H9 (cell line): ENCODE results near the gene DPEP2. TPM values are rescaled to one million over a fixed set of nuclear protein-coding genes. Genes with fewer than 3 reads are reported as not detected.

ENCODE experiments used
- DNase-seq: peaks from one replicate; pipeline ENCODE4 v3.0.0-alpha.2; 2017
- H2AFZ ChIP-seq: one replicate; pipeline ENCODE4 v1.6.1; 2013; ENCODE audit warnings: mild to moderate bottlenecking, low read length, control low read depth, moderate library complexity
- H2AK5ac ChIP-seq: 2 replicates; pipeline ENCODE4 v1.6.1; 2013; ENCODE audit warnings: low read length, control low read depth, mixed read lengths; ENCODE audit not compliant: insufficient read length
- H2BK120ac ChIP-seq: one replicate; pipeline ENCODE4 v1.6.1; 2013; ENCODE audit warnings: low read depth, mild to moderate bottlenecking, low read length, control low read depth, inconsistent platforms; ENCODE audit not compliant: poor library complexity, severe bottlenecking
- H2BK12ac ChIP-seq: 2 replicates; pipeline ENCODE4 v1.6.1; 2013; ENCODE audit warnings: low read length, control low read depth, mixed read lengths, low read depth; ENCODE audit not compliant: insufficient read length
- H2BK15ac ChIP-seq: 2 replicates; pipeline ENCODE4 v1.6.1; 2013; ENCODE audit warnings: low read depth, low read length, control low read depth
- H2BK20ac ChIP-seq: one replicate; pipeline ENCODE4 v1.6.1; 2013; ENCODE audit warnings: low read depth, mild to moderate bottlenecking, low read length, control low read depth, inconsistent platforms; ENCODE audit not compliant: poor library complexity, severe bottlenecking
- H2BK5ac ChIP-seq: 2 replicates; pipeline ENCODE4 v1.6.1; 2013; ENCODE audit warnings: low read length, control low read depth, mixed read lengths; ENCODE audit not compliant: insufficient read length
- H3K14ac ChIP-seq: 2 replicates; pipeline ENCODE4 v1.6.1; 2013; ENCODE audit warnings: low read length, control low read depth; ENCODE audit not compliant: insufficient read depth
- H3K18ac ChIP-seq: 2 replicates; pipeline ENCODE4 v1.6.1; 2013; ENCODE audit warnings: low read depth, mild to moderate bottlenecking, mixed read lengths, low read length, control low read depth; ENCODE audit not compliant: insufficient read length
- H3K23ac ChIP-seq: 2 replicates; pipeline ENCODE4 v1.6.1; 2013; ENCODE audit warnings: low read length, control low read depth, mixed read lengths, low read depth; ENCODE audit not compliant: insufficient read length
- H3K23me2 ChIP-seq: 2 replicates; pipeline ENCODE4 v1.6.1; 2013; ENCODE audit warnings: low read depth, mild to moderate bottlenecking, mixed read lengths, low read length, control low read depth; ENCODE audit not compliant: insufficient read length, poor library complexity, severe bottlenecking
- H3K27ac ChIP-seq: 2 replicates; pipeline ENCODE4 v1.5.1; 2013; ENCODE audit warnings: low read length, control low read depth, mixed read lengths, low read depth; ENCODE audit not compliant: insufficient read length
- H3K27me3 ChIP-seq: 2 replicates; pipeline ENCODE4 v1.6.1; 2013; ENCODE audit warnings: low read length, control low read depth, inconsistent platforms; ENCODE audit not compliant: insufficient read depth
- H3K4ac ChIP-seq: 2 replicates; pipeline ENCODE4 v1.6.1; 2013; ENCODE audit warnings: low read depth, mild to moderate bottlenecking, control low read depth, inconsistent platforms, low read length, moderate library complexity
- H3K4me1 ChIP-seq: 2 replicates; pipeline ENCODE4 v1.6.1; 2013; ENCODE audit warnings: low read length, control low read depth, inconsistent platforms; ENCODE audit not compliant: insufficient read depth
- H3K4me2 ChIP-seq: 2 replicates; pipeline ENCODE4 v1.6.1; 2013; ENCODE audit warnings: low read length, control low read depth, mixed read lengths; ENCODE audit not compliant: insufficient read length, insufficient read depth
- H3K56ac ChIP-seq: 2 replicates; pipeline ENCODE4 v1.6.1; 2013; ENCODE audit warnings: low read depth, mild to moderate bottlenecking, mixed read lengths, low read length, control low read depth; ENCODE audit not compliant: insufficient read length
- H3K79me1 ChIP-seq: 2 replicates; pipeline ENCODE4 v1.6.1; 2013; ENCODE audit warnings: low read depth, mild to moderate bottlenecking, moderate library complexity, low read length, control low read depth, inconsistent platforms; ENCODE audit not compliant: insufficient read depth, poor library complexity, severe bottlenecking
- H3K79me2 ChIP-seq: 2 replicates; pipeline ENCODE4 v1.6.1; 2013; ENCODE audit warnings: low read length, control low read depth, inconsistent platforms; ENCODE audit not compliant: insufficient read depth
- H3K9ac ChIP-seq: 2 replicates; pipeline ENCODE4 v1.6.1; 2013; ENCODE audit warnings: low read length, control low read depth, mixed read lengths; ENCODE audit not compliant: insufficient read length; ENCODE audit errors: extremely low read depth
- H3K9me3 ChIP-seq: one replicate; pipeline ENCODE4 v1.6.1; 2013; ENCODE audit warnings: low read depth, low read length, inconsistent platforms; ENCODE audit not compliant: control insufficient read depth
- H3T11ph ChIP-seq: one replicate; pipeline ENCODE4 v1.6.1; 2013; ENCODE audit warnings: mild to moderate bottlenecking, low read length, control low read depth, inconsistent platforms
- H4K20me1 ChIP-seq: one replicate; pipeline ENCODE4 v1.6.1; 2013; ENCODE audit not compliant: control insufficient read depth, insufficient read length, insufficient read depth
- H4K5ac ChIP-seq: 2 replicates; pipeline ENCODE4 v1.6.1; 2013; ENCODE audit warnings: low read depth, mild to moderate bottlenecking, mixed read lengths, low read length, control low read depth; ENCODE audit not compliant: insufficient read length
- H4K8ac ChIP-seq: replicated peaks from 2 replicates; pipeline ENCODE4 v1.6.1; 2013; ENCODE audit warnings: low read length, control low read depth, mixed read lengths, low read depth; ENCODE audit not compliant: insufficient read length
- H4K91ac ChIP-seq: 2 replicates; pipeline ENCODE4 v1.6.1; 2013; ENCODE audit warnings: low read depth, mild to moderate bottlenecking, moderate library complexity, mixed read lengths, low read length, control low read depth; ENCODE audit not compliant: insufficient read length
- H3K27ac Mint-ChIP-seq, 3 experiments: 2 replicates in 2 of 3; 3 replicates in 1 of 3; pipeline ENCODE4 v1.8.0; 2020 to 2021; ENCODE audit warnings: mixed read lengths in 3 of 3, mild to moderate bottlenecking in 1 of 3, moderate library complexity in 1 of 3
- H3K27me3 Mint-ChIP-seq: 2 replicates; pipeline ENCODE4 v1.8.0; 2021; ENCODE audit warnings: low read depth, mild to moderate bottlenecking, moderate library complexity, mixed read lengths
- H3K36me3 Mint-ChIP-seq, 3 experiments: 2 replicates in 2 of 3; 3 replicates in 1 of 3; pipeline ENCODE4 v1.8.0; 2020 to 2021; ENCODE audit warnings: low read depth in 3 of 3, mixed read lengths in 3 of 3; ENCODE audit not compliant: insufficient read depth in 1 of 3
- H3K4me1 Mint-ChIP-seq, 2 experiments: 2 replicates each; pipeline ENCODE4 v1.8.0; 2020; ENCODE audit warnings: mixed read lengths in 2 of 2
- H3K4me3 Mint-ChIP-seq, 2 experiments: 2 replicates in 1 of 2; 3 replicates in 1 of 2; pipeline ENCODE4 v1.8.0; 2020 to 2021; ENCODE audit warnings: mild to moderate bottlenecking in 2 of 2, mixed read lengths in 2 of 2, moderate library complexity in 1 of 2
- H3K9me3 Mint-ChIP-seq, 2 experiments: 2 replicates in 1 of 2; 3 replicates in 1 of 2; pipeline ENCODE4 v1.8.0; 2020; ENCODE audit warnings: mild to moderate bottlenecking in 2 of 2, mixed read lengths in 2 of 2, moderate library complexity in 1 of 2
- CTCF ChIP-seq: fragments of 200-600 bp; sonication (generic); conservative IDR thresholded peaks from 3 replicates; pipeline ENCODE4 v1.8.0; 2021; ENCODE audit warnings: antibody characterized with exemption, mild to moderate bottlenecking
- WGBS: extraction: QIAGEN DNeasy Blood & Tissue Kit; methylation state at CpG from one replicate; pipeline ENCODE4 v1.1.7; 2013; ENCODE audit warnings: missing lambda C conversion rate, low lambda C conversion rate, mixed read lengths; ENCODE audit not compliant: insufficient read length; ENCODE audit errors: extremely low coverage; 5-methylcytosine and 5-hydroxymethylcytosine counted together
- total RNA-seq: library from RNA; stranded (reverse); gene quantifications from 2 replicates; pipeline ENCODE4 v1.2.1, GENCODE V29; 2021

DPEP2 gene
- total RNA-seq, 1 experiment from 2014 or later = not detected

- Histone ChIP-seq H3K18ac (no peak overlapping the region), H4K8ac (no peak overlapping the region), H3K23me2 (no peaks in the 10 kb centered on the region), H3K27ac (no peak overlapping the region), H3K4me1 (no peaks in the 10 kb centered on the region), H3K9ac (no peak overlapping the region), H3K56ac (no peak overlapping the region), H3K27me3 (no peaks in the 10 kb centered on the region), H2BK12ac (no peak overlapping the region), H3K4ac (no peak overlapping the region), H3K23ac (no peak overlapping the region), H2AK5ac (no peak overlapping the region), H3K9me3 (no peaks in the 10 kb centered on the region), H2BK5ac (no peak overlapping the region), H4K20me1 (no peaks in the 10 kb centered on the region), H3K79me2 (no peaks in the 10 kb centered on the region), H3T11ph (no peak overlapping the region), H3K4me2 (no peak overlapping the region), H2BK15ac (no peak overlapping the region), H3K14ac (no peak overlapping the region), H4K5ac (no peak overlapping the region), H2AFZ (no peak overlapping the region), H4K91ac (no peak overlapping the region), H2BK120ac (no peak overlapping the region), H2BK20ac (no peak overlapping the region), H3K79me1 (no peaks in the 10 kb centered on the region)
- peak; percentile 81 for DNase-seq
- WGBS = no CpG with 5 or more reads among the region's 6 CpGs
- peak overlapping the region in 1 of 3 experiments; percentile 61; a peak in 1 of 7 replicates for H3K27ac Mint-ChIP-seq
- H3K4me1 Mint-ChIP-seq = peaks cover 5 to 19% of the 10 kb centered on the region in 2 experiments
- no peaks in the 10 kb centered on the region for H3K9me3 Mint-ChIP-seq
- H3K4me3 Mint-ChIP-seq = peak overlapping the region in 1 of 2 experiments; percentile 57; a peak in 1 of 5 replicates
- H3K27me3 Mint-ChIP-seq = no peaks in the 10 kb centered on the region
- peaks cover 11 to 44% (median 15%) of the 10 kb centered on the region in 3 experiments; a peak in 5 of 7 replicates for H3K36me3 Mint-ChIP-seq
- peak; percentile 85 for TF ChIP-seq CTCF
Measured at GRCh38 chr16:67942200-67942509, 57.1 kb downstream of the DPEP2 start.
